Karpas-422 (cell line): ENCODE measurements around the gene MYO3A. TPM values are rescaled to one million over a fixed set of nuclear protein-coding genes. Genes with fewer than 3 reads are reported as not detected.
A peak's percentile ranks its signal among the peaks of the same experiment; 100 is the strongest.

Source experiments
- DNase-seq: peaks from one replicate; pipeline ENCODE4 v3.0.0-alpha.2; 2015
- H2AFZ ChIP-seq: fragments of 200-600 bp; sonication (generic); 2 replicates; pipeline ENCODE4 v1.6.1; 2014; ENCODE audit warnings: antibody characterized with exemption, low read length, mixed read lengths
- H3K27ac ChIP-seq: fragments of 200-600 bp; sonication (generic); 2 replicates; pipeline ENCODE4 v1.5.1; 2014; ENCODE audit warnings: mild to moderate bottlenecking, low read length, moderate library complexity
- H3K27me3 ChIP-seq: fragments of 200-600 bp; sonication (generic); 2 replicates; pipeline ENCODE4 v1.6.1; 2014; ENCODE audit warnings: low read length, mixed read lengths
- H3K36me3 ChIP-seq: fragments of 200-600 bp; sonication (generic); 2 replicates; pipeline ENCODE4 v1.6.1; 2014; ENCODE audit warnings: low read length, mixed read lengths; ENCODE audit not compliant: insufficient read depth
- H3K4me1 ChIP-seq: fragments of 200-600 bp; sonication (generic); 2 replicates; pipeline ENCODE4 v1.6.1; 2014; ENCODE audit warnings: mild to moderate bottlenecking, low read length, mixed read lengths
- H3K4me2 ChIP-seq: fragments of 200-600 bp; sonication (generic); 2 replicates; pipeline ENCODE4 v1.6.1; 2014; ENCODE audit warnings: low read length, low read depth, mild to moderate bottlenecking; ENCODE audit not compliant: poor library complexity, severe bottlenecking
- H3K4me3 ChIP-seq: fragments of 200-600 bp; sonication (generic); 2 replicates; pipeline ENCODE4 v1.5.1; 2014; ENCODE audit warnings: mild to moderate bottlenecking, antibody characterized with exemption, low read length, mixed read lengths
- H3K79me2 ChIP-seq: fragments of 200-600 bp; sonication (generic); 2 replicates; pipeline ENCODE4 v1.6.1; 2014; ENCODE audit warnings: mild to moderate bottlenecking, low read length, mixed read lengths
- H3K9ac ChIP-seq: fragments of 200-600 bp; sonication (generic); 2 replicates; pipeline ENCODE4 v1.6.0; 2014; ENCODE audit warnings: low read length
- H3K9me2 ChIP-seq: fragments of 200-600 bp; sonication (generic), shearing (Covaris generic); replicated peaks from 2 replicates; pipeline ENCODE4 v1.6.0; 2014; ENCODE audit warnings: mild to moderate bottlenecking, low read length, moderate library complexity; ENCODE audit not compliant: insufficient read depth
- H3K9me3 ChIP-seq: fragments of 300-700, 200-600 bp; sonication (generic); 2 replicates; pipeline ENCODE4 v1.6.1; 2014; ENCODE audit warnings: low read length, mixed read lengths
- H4K20me1 ChIP-seq: fragments of 200-600 bp; sonication (generic); 2 replicates; pipeline ENCODE4 v1.6.1; 2014; ENCODE audit warnings: mild to moderate bottlenecking, antibody characterized with exemption, low read length, low read depth; ENCODE audit not compliant: insufficient read depth
- total RNA-seq: library from RNA; depleted of rRNA; stranded (reverse); fragments of >200 nt; shearing (Covaris generic); gene quantifications from 2 replicates; pipeline ENCODE4 v1.2.3, GENCODE V29; 2014; ENCODE audit warnings: low replicate concordance

Gene MYO3A
- total RNA-seq, 1 experiment from 2014 or later: not detected

DNA sequence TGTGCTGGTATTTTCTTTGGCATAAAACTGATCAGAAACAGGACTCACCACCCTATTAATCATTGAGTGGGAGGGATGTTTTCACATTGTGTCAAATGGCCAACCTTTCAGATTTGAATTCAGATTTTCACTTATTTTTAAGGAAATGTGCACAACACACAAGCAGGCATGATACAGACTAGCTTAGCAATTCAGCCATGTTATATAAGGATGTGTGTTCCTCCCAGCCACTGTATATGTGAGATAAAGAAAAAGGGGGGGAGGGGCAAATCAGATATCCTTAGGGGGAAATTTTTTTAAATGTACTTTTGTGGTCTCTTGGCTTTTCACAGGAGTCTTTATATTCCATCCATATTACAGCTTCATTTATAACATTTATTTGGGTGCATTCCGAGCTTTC lies 285.6 kb downstream of the MYO3A start:
- no peak overlapping the region for H3K27ac ChIP-seq
- H3K4me3 ChIP-seq: no peak overlapping the region
- no peak overlapping the region for H3K9ac ChIP-seq
- H4K20me1 ChIP-seq: no peaks in the 10 kb centered on the region
- H2AFZ ChIP-seq: no peak overlapping the region
- H3K9me2 ChIP-seq: no peaks in the 10 kb centered on the region
- no peaks in the 10 kb centered on the region for H3K9me3 ChIP-seq
- no peak for DNase-seq
- no peaks in the 10 kb centered on the region for H3K27me3 ChIP-seq
- no peak overlapping the region for H3K4me2 ChIP-seq
- H3K4me1 ChIP-seq: no peaks in the 10 kb centered on the region
- H3K79me2 ChIP-seq: no peaks in the 10 kb centered on the region
- no peaks in the 10 kb centered on the region for H3K36me3 ChIP-seq

DNA sequence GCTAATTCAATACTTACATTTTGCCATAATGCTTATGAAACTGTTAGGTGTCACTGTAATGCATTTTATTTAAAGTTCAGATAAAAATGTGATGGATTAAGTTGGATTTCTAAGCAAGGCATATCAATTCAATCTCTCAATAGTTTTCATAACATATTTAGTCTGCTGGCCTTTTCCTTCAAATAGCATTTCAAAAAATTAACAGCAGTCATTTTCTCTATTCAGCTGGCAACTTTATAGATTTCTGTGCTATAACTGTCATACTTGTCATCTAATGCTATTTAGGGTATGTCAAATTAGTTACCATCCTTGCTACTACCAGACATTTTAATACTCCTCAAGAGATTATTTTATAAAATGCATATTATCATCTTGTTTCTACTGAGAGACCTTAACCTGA lies 286.9 kb downstream of the MYO3A start:
- no peak for DNase-seq
- Histone ChIP-seq H3K4me2 (no peak overlapping the region), H3K4me1 (peaks cover 9% of the 10 kb centered on the region), H3K9me2 (no peaks in the 10 kb centered on the region), H2AFZ (no peak overlapping the region), H3K9me3 (no peaks in the 10 kb centered on the region), H4K20me1 (no peaks in the 10 kb centered on the region), H3K9ac (no peak overlapping the region), H3K79me2 (no peaks in the 10 kb centered on the region), H3K36me3 (no peaks in the 10 kb centered on the region), H3K4me3 (no peak overlapping the region), H3K27me3 (no peaks in the 10 kb centered on the region), H3K27ac (no peak overlapping the region)

GRCh38 chr10:26221541-26221940 lies 287.5 kb downstream of the MYO3A start:
- Histone ChIP-seq H3K79me2 (no peaks in the 10 kb centered on the region), H3K27me3 (no peaks in the 10 kb centered on the region), H4K20me1 (no peaks in the 10 kb centered on the region), H3K36me3 (no peaks in the 10 kb centered on the region), H2AFZ (no peak overlapping the region), H3K4me1 (peaks cover 9% of the 10 kb centered on the region), H3K9me2 (no peaks in the 10 kb centered on the region), H3K9me3 (no peaks in the 10 kb centered on the region), H3K4me3 (no peak overlapping the region), H3K27ac (no peak overlapping the region), H3K4me2 (no peak overlapping the region), H3K9ac (no peak overlapping the region)
- no peak for DNase-seq

- DNase-seq: no peak
- Histone ChIP-seq H3K9ac (no peak overlapping the region), H3K9me3 (no peaks in the 10 kb centered on the region), H3K4me1 (peaks cover 9% of the 10 kb centered on the region), H2AFZ (no peak overlapping the region), H4K20me1 (no peaks in the 10 kb centered on the region), H3K9me2 (no peaks in the 10 kb centered on the region), H3K36me3 (no peaks in the 10 kb centered on the region), H3K4me2 (no peak overlapping the region), H3K27ac (no peak overlapping the region), H3K79me2 (no peaks in the 10 kb centered on the region), H3K27me3 (no peaks in the 10 kb centered on the region), H3K4me3 (no peak overlapping the region)
These were observed 288.5 kb downstream of the MYO3A start for GRCh38 chr10:26222563-26222962.

GRCh38 chr10:26225322-26225721 lies 291.3 kb downstream of the MYO3A start:
- Histone ChIP-seq H3K9me3 (no peaks in the 10 kb centered on the region), H3K36me3 (no peaks in the 10 kb centered on the region), H3K4me3 (no peak overlapping the region), H2AFZ (no peak overlapping the region), H3K27ac (no peak overlapping the region), H3K4me1 (peaks cover 9% of the 10 kb centered on the region), H3K4me2 (no peak overlapping the region), H3K79me2 (no peaks in the 10 kb centered on the region), H3K9me2 (no peaks in the 10 kb centered on the region), H3K9ac (no peak overlapping the region), H3K27me3 (no peaks in the 10 kb centered on the region), H4K20me1 (no peaks in the 10 kb centered on the region)
- no peak for DNase-seq

DNA sequence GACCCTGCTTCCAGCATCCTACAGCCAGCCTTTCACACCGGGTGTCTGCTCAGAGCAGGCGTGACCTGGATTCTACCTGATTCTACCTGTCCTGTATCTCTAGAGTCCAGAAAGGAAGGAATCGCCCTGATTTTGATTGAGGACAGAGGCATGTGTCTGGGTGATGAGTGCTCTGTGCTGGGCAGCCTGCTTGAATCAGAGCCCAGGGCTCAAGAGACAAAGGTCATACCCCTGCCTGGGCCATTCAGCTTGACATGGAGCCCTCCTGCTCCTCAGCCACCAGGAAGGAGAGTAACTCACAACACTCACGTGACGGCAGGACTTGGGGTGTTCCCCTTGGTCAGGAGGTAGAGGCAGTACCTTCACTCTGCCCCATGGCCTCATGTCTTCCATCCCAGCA lies 293.8 kb downstream of the MYO3A start:
- Histone ChIP-seq H3K4me2 (no peak overlapping the region), H3K36me3 (no peaks in the 10 kb centered on the region), H2AFZ (no peak overlapping the region), H3K9me3 (no peaks in the 10 kb centered on the region), H3K4me3 (no peak overlapping the region), H3K4me1 (peaks cover 21% of the 10 kb centered on the region), H3K79me2 (no peaks in the 10 kb centered on the region), H3K9ac (no peak overlapping the region), H3K27ac (no peak overlapping the region), H4K20me1 (no peaks in the 10 kb centered on the region), H3K27me3 (no peaks in the 10 kb centered on the region), H3K9me2 (no peaks in the 10 kb centered on the region)
- DNase-seq: no peak

DNA sequence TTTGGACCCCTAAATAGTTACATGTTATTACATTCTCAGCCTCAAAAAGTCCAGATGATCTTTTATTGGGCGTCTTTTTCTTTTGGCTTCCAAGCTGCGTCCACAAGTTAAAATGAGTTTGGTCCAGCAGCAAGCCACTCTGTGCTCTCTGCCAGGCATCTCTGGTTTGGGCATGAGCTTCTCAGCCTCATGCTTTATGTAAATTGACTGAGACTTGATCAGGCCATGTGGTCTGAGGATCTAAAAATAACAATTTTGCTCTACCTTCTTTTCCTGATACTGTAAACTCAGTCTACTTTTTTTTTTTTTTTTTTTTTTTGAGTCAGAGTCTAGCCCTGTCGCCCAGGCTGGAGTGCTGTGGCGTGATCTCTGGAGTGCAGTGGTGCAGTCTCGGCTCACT lies 298.1 kb downstream of the MYO3A start:
- H3K27me3 ChIP-seq: no peaks in the 10 kb centered on the region
- H3K36me3 ChIP-seq: no peaks in the 10 kb centered on the region
- no peaks in the 10 kb centered on the region for H3K79me2 ChIP-seq
- no peaks in the 10 kb centered on the region for H4K20me1 ChIP-seq
- H3K27ac ChIP-seq: no peak overlapping the region
- no peak overlapping the region for H3K9ac ChIP-seq
- no peak overlapping the region for H3K4me3 ChIP-seq
- no peaks in the 10 kb centered on the region for H3K9me3 ChIP-seq
- no peak for DNase-seq
- no peak overlapping the region for H2AFZ ChIP-seq
- peak overlapping the region; percentile 5 for H3K4me2 ChIP-seq
- no peaks in the 10 kb centered on the region for H3K9me2 ChIP-seq
- peaks cover 12% of the 10 kb centered on the region for H3K4me1 ChIP-seq

DNA sequence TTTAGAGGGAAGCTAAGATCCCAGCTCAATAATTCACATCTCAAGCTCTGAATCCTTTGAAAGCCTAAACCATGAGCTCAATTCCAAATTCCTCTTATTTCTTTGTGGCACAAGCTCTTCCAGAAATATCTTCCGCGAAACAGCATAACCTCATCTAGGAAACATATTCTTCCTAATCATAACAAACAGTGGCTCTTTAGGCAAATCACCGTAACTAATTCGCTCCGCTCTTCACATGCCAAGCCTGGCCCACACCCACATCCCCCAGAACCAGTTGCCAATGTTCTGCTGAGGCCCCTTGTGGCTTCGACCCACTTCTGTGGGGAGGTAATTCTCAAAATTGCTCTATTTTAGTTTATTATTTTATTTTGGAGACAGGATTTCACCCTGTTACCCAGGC lies 301.7 kb downstream of the MYO3A start:
- no peaks in the 10 kb centered on the region for H3K9me3 ChIP-seq
- no peak for DNase-seq
- H3K4me1 ChIP-seq: peaks cover 12% of the 10 kb centered on the region
- no peak overlapping the region for H3K4me3 ChIP-seq
- H3K27ac ChIP-seq: no peak overlapping the region
- no peaks in the 10 kb centered on the region for H3K36me3 ChIP-seq
- no peaks in the 10 kb centered on the region for H3K27me3 ChIP-seq
- no peaks in the 10 kb centered on the region for H3K79me2 ChIP-seq
- H4K20me1 ChIP-seq: no peaks in the 10 kb centered on the region
- no peak overlapping the region for H2AFZ ChIP-seq
- no peak overlapping the region for H3K9ac ChIP-seq
- no peak overlapping the region for H3K4me2 ChIP-seq
- no peaks in the 10 kb centered on the region for H3K9me2 ChIP-seq

GRCh38 chr10:26238378-26238777 lies 304.3 kb downstream of the MYO3A start:
- Histone ChIP-seq H3K4me1 (no peaks in the 10 kb centered on the region), H3K36me3 (no peaks in the 10 kb centered on the region), H3K79me2 (no peaks in the 10 kb centered on the region), H4K20me1 (no peaks in the 10 kb centered on the region), H3K27ac (no peak overlapping the region), H3K9me2 (no peaks in the 10 kb centered on the region), H3K4me3 (no peak overlapping the region), H3K9ac (no peak overlapping the region), H2AFZ (no peak overlapping the region), H3K9me3 (no peaks in the 10 kb centered on the region), H3K4me2 (no peak overlapping the region), H3K27me3 (no peaks in the 10 kb centered on the region)
- no peak for DNase-seq
